Measurements from ENCODE around the gene FCHSD2. TPM values are rescaled to one million over a fixed set of nuclear protein-coding genes. Genes with fewer than 3 reads are reported as not detected.

Gene FCHSD2
- total and polyA plus RNA-seq, 2 donors (not counting 1 experiment from before 2014, with no cell fraction given): 113 to 189 TPM

DNA sequence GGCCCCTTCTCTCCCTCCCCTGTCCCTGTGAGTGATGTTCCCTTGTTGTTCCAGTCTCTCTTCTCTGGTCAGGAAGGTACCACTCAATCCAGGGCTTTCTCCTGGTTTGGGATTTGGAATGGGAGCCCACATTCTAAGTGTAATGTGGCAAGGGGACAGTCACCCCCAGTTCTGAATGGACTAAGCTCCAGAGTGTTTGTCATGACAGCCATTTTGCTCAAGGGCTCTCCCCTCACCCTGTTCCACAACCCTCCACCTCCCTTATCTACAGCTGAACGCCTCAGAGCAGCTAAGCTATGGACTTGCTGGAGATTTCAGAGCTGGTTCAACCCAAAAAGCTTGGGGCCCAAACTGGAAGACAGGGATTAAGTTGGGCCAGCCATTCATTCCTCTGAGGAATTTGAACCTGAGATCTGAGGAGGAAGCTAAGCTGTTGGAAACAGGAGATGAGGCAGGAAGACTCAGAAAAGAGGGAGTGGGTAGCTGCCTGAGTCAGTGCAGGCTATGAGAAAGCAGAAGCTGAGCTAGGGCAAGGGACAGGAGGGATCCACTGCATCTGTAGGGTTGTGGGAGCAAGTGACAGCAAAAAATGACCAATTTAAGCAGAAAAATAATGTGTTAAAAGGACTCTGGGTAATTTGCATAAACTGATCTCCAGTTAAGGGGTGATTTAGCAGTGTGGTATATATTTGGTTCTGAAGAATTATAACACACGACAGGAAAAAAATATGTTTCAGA lies 22.9 kb upstream of the FCHSD2 start:
- peaks cover 0 to 3% (median 2%) of the 10 kb centered on the region in 3 donors for H3K9me3 ChIP-seq (ENCODE audit: control extremely low read depth in 1 of 3, control insufficient read depth in 2 of 3, insufficient read depth in 1 of 3, low read length in 2 of 3)
- ChIA-PET POLR2A (interaction anchor here (0.7 to 1.1 kb wide), 2 partner anchors 12 to 117 kb away, joined by 3 to 4 read pairs; no protein-coding TSS in a partner anchor), CTCF (interaction anchor here (0.8 to 21.7 kb wide), 8 partner anchors 8 to 333 kb away, joined by 3 to 271 read pairs (median 4); partner anchors contain the start of gene FCHSD2)
- no peaks in the 10 kb centered on the region for H3K36me3 ChIP-seq (replicated peaks in 1 of 2; ENCODE audit: control extremely low read depth in 1 of 2, control insufficient read depth in 1 of 2, extremely low read depth in 1 of 2, insufficient read depth in 2 of 2, low read length in 1 of 2)
- H3K9ac ChIP-seq (ENCODE audit: low read length): no peak overlapping the region
- H3K4me2 ChIP-seq (replicated peaks; ENCODE audit: low read depth, low read length, poor library complexity, severe bottlenecking): peak overlapping the region; percentile 20
- H3K27me3 ChIP-seq (replicated peaks in 1 of 4; ENCODE audit: control extremely low read depth in 1 of 4, control insufficient read depth in 3 of 4, insufficient read depth in 4 of 4, low read length in 3 of 4): no peaks in the 10 kb centered on the region
- no peak overlapping the region for H3K4me3 ChIP-seq (ENCODE audit: control extremely low read depth in 1 of 5, extremely low read depth in 1 of 5, insufficient read depth in 1 of 5, low read depth in 2 of 5, low read length in 4 of 5)
- 100% methylated on average over 1 of the region's 2 CpGs for WGBS (ENCODE audit: insufficient coverage)
- H3K4me1 ChIP-seq (ENCODE audit: control insufficient read depth in 2 of 2, insufficient read depth in 2 of 2, low read length in 2 of 2): peaks cover 51 to 58% of the 10 kb centered on the region in 2 donors
- DNase-seq: no peak
- H4K20me1 ChIP-seq (ENCODE audit: control insufficient read depth, insufficient read depth, low read length, poor library complexity, severe bottlenecking): no peaks in the 10 kb centered on the region
- TF ChIP-seq EZH2 (IDR thresholded peaks at IDR 0.05; ENCODE audit: borderline replicate concordance, insufficient read depth, low read depth, low read length, poor library complexity, severe bottlenecking): no peak
- TF ChIP-seq, protein P1, sequence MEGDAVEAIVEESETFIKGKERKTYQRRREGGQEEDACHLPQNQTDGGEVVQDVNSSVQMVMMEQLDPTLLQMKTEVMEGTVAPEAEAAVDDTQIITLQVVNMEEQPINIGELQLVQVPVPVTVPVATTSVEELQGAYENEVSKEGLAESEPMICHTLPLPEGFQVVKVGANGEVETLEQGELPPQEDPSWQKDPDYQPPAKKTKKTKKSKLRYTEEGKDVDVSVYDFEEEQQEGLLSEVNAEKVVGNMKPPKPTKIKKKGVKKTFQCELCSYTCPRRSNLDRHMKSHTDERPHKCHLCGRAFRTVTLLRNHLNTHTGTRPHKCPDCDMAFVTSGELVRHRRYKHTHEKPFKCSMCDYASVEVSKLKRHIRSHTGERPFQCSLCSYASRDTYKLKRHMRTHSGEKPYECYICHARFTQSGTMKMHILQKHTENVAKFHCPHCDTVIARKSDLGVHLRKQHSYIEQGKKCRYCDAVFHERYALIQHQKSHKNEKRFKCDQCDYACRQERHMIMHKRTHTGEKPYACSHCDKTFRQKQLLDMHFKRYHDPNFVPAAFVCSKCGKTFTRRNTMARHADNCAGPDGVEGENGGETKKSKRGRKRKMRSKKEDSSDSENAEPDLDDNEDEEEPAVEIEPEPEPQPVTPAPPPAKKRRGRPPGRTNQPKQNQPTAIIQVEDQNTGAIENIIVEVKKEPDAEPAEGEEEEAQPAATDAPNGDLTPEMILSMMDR (IDR thresholded peaks at IDR 0.05): no peak
- intact Hi-C loops (cut with micrococcal nuclease): no loop called here
- no peak overlapping the region for H2AFZ ChIP-seq (ENCODE audit: insufficient read depth, low read depth, low read length, poor library complexity, severe bottlenecking)
- ATAC-seq (ENCODE audit: low read depth): peak; percentile 31
- Mint-ChIP-seq H3K27ac (peak overlapping the region; percentile 73), H3K4me3 (no peak overlapping the region), H3K9me3 (ENCODE audit: insufficient read depth) (no peaks in the 10 kb centered on the region), H3K27me3 (no peaks in the 10 kb centered on the region), H3K4me1 (peaks cover 72% of the 10 kb centered on the region)
- peaks cover 86% of the 10 kb centered on the region for H3K79me2 ChIP-seq (ENCODE audit: control insufficient read depth, insufficient read depth, low read length)
- H3K27ac ChIP-seq (ENCODE audit: low read length in 2 of 2): no peak overlapping the region

All from B cell (primary cell).